K562 (cell line): ENCODE results near the gene COL26A1. TPM values are rescaled to one million over a fixed set of nuclear protein-coding genes. Genes with fewer than 3 reads are reported as not detected.

Source experiments
- ATAC-seq: fragments of 200-7000 bp; cut with Tn5 transposase; 3 replicates; pipeline ENCODE4 v1.9.1; 2020; ENCODE audit warnings: moderate library complexity
- BruUV-seq: library from RNA; stranded (reverse); fragments of 400-500 nt; replicated peaks from 2 replicates; lab custom pipeline; 2021; lab: Mats Ljungman, UMichigan
- CTCF ChIA-PET: fragments of 300-600 bp; formaldehyde crosslinking; extraction: SDS; loops from one replicate; lab custom pipeline; 2021; ENCODE audit warnings: low intra/inter-chr PET ratio; lab: Yijun Ruan, JAX
- POLR2A ChIA-PET: fragments of 300-600, 350-650 bp; sonication (Branson Sonifier 250); formaldehyde crosslinking; extraction: SDS; loops from one replicate; lab custom pipeline; 2021; ENCODE audit warnings: antibody characterized with exemption, inconsistent platforms; lab: Yijun Ruan, JAX
- DNase-seq, 4 experiments: peaks; one replicate each; pipeline versions ENCODE4 v3.0.0 to v3.0.0-alpha.2; 2011 to 2018; ENCODE audit warnings: low spot score in 3 of 4, mixed read lengths in 3 of 4; ENCODE audit errors: extremely low read depth in 1 of 4
- FAIRE-seq: peaks from 2 replicates; lab custom pipeline; 2011; peaks lifted over from hg19 to GRCh38; lab: Jason Lieb, UNC
- H2AFZ ChIP-seq: 2 replicates; pipeline ENCODE4 v1.6.0; 2011; ENCODE audit warnings: low read depth, low read length, control low read depth, inconsistent platforms
- H3K27ac ChIP-seq: fragments of 200-600 bp; 3 replicates; pipeline ENCODE4 v1.8.0; 2011; ENCODE audit warnings: low read depth, mild to moderate bottlenecking, control low read depth, inconsistent platforms, low read length, moderate library complexity, mixed read lengths; ENCODE audit errors: extremely low read depth
- H3K27me3 ChIP-seq, 2 experiments: fragments of 300-600 bp in 1 of 2; 2 replicates in 1 of 2; 3 replicates in 1 of 2; pipeline versions ENCODE4 v1.6.0 to v1.8.0; 2011; ENCODE audit warnings: inconsistent platforms in 2 of 2, low read length in 2 of 2, mild to moderate bottlenecking in 1 of 2, mixed read lengths in 1 of 2, moderate library complexity in 1 of 2; ENCODE audit not compliant: control insufficient read depth in 2 of 2, insufficient read depth in 2 of 2
- H3K36me3 ChIP-seq: fragments of 300-600 bp; 3 replicates; pipeline ENCODE4 v1.8.0; 2011; ENCODE audit warnings: mild to moderate bottlenecking, low read length, inconsistent platforms; ENCODE audit not compliant: control insufficient read depth, insufficient read depth
- H3K4me1 ChIP-seq, 2 experiments: fragments of 200-600 bp in 1 of 2; replicated peaks in 1 of 2; 2 replicates in 1 of 2; 3 replicates in 1 of 2; pipeline versions ENCODE4 v1.5.1 to v1.8.0; 2011; ENCODE audit warnings: inconsistent platforms in 2 of 2, low read length in 2 of 2, mild to moderate bottlenecking in 1 of 2, mixed read lengths in 1 of 2, moderate library complexity in 1 of 2; ENCODE audit not compliant: control insufficient read depth in 2 of 2, insufficient read depth in 2 of 2
- H3K4me2 ChIP-seq: 2 replicates; pipeline ENCODE4 v1.6.1; 2011; ENCODE audit warnings: low read length, control low read depth, inconsistent platforms, mixed read lengths; ENCODE audit not compliant: insufficient read depth
- H3K4me3 ChIP-seq: fragments of 200-600 bp; sonication (generic), shearing (Covaris generic); 2 replicates; pipeline ENCODE4 v1.5.1; 2016; ENCODE audit warnings: control low read depth, inconsistent platforms
- H3K79me2 ChIP-seq: fragments of 200-600 bp; 3 replicates; pipeline ENCODE4 v1.8.0; 2011; ENCODE audit warnings: low read length, inconsistent platforms; ENCODE audit not compliant: control insufficient read depth, insufficient read depth
- H3K9ac ChIP-seq, 2 experiments: 2 replicates each; pipeline versions ENCODE4 v1.6.0 to v1.6.1; 2011; ENCODE audit warnings: low read depth in 2 of 2, low read length in 2 of 2, control low read depth in 1 of 2, inconsistent platforms in 1 of 2, mild to moderate bottlenecking in 1 of 2, mixed read lengths in 1 of 2; ENCODE audit not compliant: insufficient read depth in 1 of 2
- H3K9me1 ChIP-seq: one replicate; pipeline ENCODE4 v1.6.0; 2011; ENCODE audit warnings: inconsistent platforms, mild to moderate bottlenecking, low read length, moderate library complexity; ENCODE audit not compliant: control insufficient read depth, insufficient read depth
- H3K9me3 ChIP-seq: replicated peaks from 2 replicates; pipeline ENCODE4 v1.5.1; 2011; ENCODE audit warnings: low read depth, low read length, inconsistent platforms; ENCODE audit not compliant: control insufficient read depth, insufficient read depth
- H4K20me1 ChIP-seq: replicated peaks from 2 replicates; pipeline ENCODE4 v1.6.1; 2011; ENCODE audit warnings: low read length, inconsistent platforms, mixed read lengths; ENCODE audit not compliant: control insufficient read depth, insufficient read depth
- RBM17 ChIP-seq: fragments of 200-400 bp; formaldehyde crosslinking; IDR thresholded peaks from 2 replicates; pipeline ENCODE4 v1.6.1; 2017; ENCODE audit warnings: low read depth, mild to moderate bottlenecking, low read length, borderline replicate concordance
- ZFP36 ChIP-seq: fragments of 150-350 bp; IDR thresholded peaks from 2 replicates; pipeline ENCODE4 v1.6.1; 2018; ENCODE audit warnings: low read length, low read depth; ENCODE audit not compliant: partially characterized antibody
- ZKSCAN1 ChIP-seq: fragments of 150-350 bp; IDR thresholded peaks from 2 replicates; pipeline ENCODE4 v1.6.1; 2016; ENCODE audit warnings: low read depth, low read length
- WGBS: fragments of 100-300 bp; shearing (Covaris generic); methylation state at CpG from one replicate; pipeline ENCODE4 v1.1.6; 2016; ENCODE audit warnings: low coverage, mixed read lengths; ENCODE audit not compliant: insufficient coverage; ENCODE audit errors: missing lambda C conversion rate; 5-methylcytosine and 5-hydroxymethylcytosine counted together
- in situ Hi-C: fragments of 300-500 bp; cut with MboI; formaldehyde crosslinking; loops from 4 replicates; pipeline ENCODE4 v1.15.0; 2018; ENCODE audit warnings: inconsistent platforms, mixed read lengths
- intact Hi-C: fragments of 100-400 bp; cut with micrococcal nuclease; formaldehyde crosslinking; loops from 2 replicates; pipeline ENCODE4 v1.14.2; 2022
- polyA plus RNA-seq, 8 experiments: library from polyadenylated mRNA; depleted of rRNA in 4 of 8; stranded (reverse) in 5 of 8; unstranded in 3 of 8; fragments of >200 nt; fragmentation: Nextera tagmentation in 2 of 8; fragmentation: Illumina TruSeq in 1 of 8; extraction: Ambion mirVana in 2 of 8; extraction: Trizol in 1 of 8; gene quantifications; 2 replicates each; pipeline versions ENCODE4 v1.2.1 to v1.2.3, GENCODE V29; 2011 to 2014; ENCODE audit warnings: inconsistent platforms in 1 of 8, missing spikeins in 1 of 8
- total RNA-seq, 7 experiments: library from RNA; depleted of rRNA in 6 of 7; stranded (reverse); fragments of >200 nt in 6 of 7; fragmentation: Illumina TruSeq in 2 of 7; extraction: Trizol in 2 of 7; gene quantifications; 2 replicates each; pipeline versions ENCODE4 v1.2.1 to v1.2.3, GENCODE V29; 2011 to 2021; ENCODE audit warnings: low replicate concordance in 1 of 7

The COL26A1 gene
- total and polyA plus RNA-seq, 9 of the 15 experiments (the other 6 are each of a cell fraction or from before 2014, with no cell fraction given) = 0.04 to 0.39 (median 0.07) TPM; not detected in 5

DNA sequence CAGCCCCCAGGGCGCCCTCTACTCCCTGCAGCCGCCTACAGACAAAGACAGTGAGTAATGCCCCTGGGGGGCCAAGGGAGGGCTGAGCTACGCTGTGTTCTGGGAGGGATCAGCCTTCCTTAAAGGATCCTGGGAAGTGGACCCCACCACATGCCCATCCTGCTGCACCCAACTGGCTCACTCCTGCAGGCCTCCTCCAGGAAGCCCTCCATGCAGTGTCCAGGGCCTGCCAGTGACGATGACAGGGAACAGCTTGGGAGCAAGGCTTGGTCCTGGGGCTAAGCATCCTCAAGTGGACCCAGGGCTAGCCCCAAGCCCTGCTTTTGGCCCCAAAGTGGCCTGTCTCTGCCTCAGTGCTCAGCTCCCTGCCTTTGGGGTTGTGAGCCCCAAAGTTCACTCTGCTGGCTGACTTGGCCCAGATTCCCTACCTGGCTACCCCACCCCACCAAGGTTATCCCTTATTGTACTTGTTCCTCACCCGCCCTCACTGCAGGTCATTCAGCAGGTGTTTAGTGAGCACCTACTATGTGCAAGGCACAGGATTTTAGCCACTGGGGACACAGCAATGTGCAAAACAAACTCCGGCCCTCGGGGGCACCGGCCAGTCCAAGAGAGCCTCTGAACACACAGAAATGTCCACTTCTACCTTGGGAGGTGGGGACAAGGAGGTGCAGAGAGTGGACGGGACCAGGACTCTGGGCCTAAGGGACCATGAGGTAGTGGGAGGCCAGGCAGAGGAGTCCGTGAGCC lies 182.9 kb downstream of the COL26A1 start:
- TF ChIP-seq RBM17 = no peak
- peak; percentile 87 for TF ChIP-seq ZKSCAN1
- TF ChIP-seq ZFP36 = peak; percentile 90
- H3K79me2 ChIP-seq = no peaks in the 10 kb centered on the region
- peaks cover 0 to 17% of the 10 kb centered on the region in 2 experiments; a peak in 2 of 5 replicates for H3K4me1 ChIP-seq
- no TSS peak for BruUV-seq
- H3K27me3 ChIP-seq = peaks cover 6 to 17% of the 10 kb centered on the region in 2 experiments; a peak in 3 of 5 replicates
- ATAC-seq (no peak), DNase-seq (no peak), FAIRE-seq (no peak)
- no peak overlapping the region for H3K4me2 ChIP-seq
- ChIA-PET POLR2A (interaction anchor here (0.5 to 0.8 kb wide), 2 partner anchors 224 to 746 kb away, joined by 3 read pairs; no protein-coding TSS in a partner anchor), CTCF (interaction anchor here (0.6 kb wide), 1 partner anchor 1157 kb away, joined by 3 read pairs; no protein-coding TSS in a partner anchor)
- no peaks in the 10 kb centered on the region for H3K9me3 ChIP-seq
- no peaks in the 10 kb centered on the region for H3K9me1 ChIP-seq
- no peak overlapping the region for H2AFZ ChIP-seq
- no peak overlapping the region for H3K4me3 ChIP-seq
- H3K9ac ChIP-seq = 0 out of 4 replicates have a peak overlapping the region, but pooled peaks of 1 of the 2 experiments have one; percentile 12
- H3K36me3 ChIP-seq = no peaks in the 10 kb centered on the region
- intact Hi-C loops = loop anchor here (10.0 kb wide), 1 partner anchor 849 kb away; the partner anchor contains the start of gene PRKRIP1
- 2% methylated on average over 10 of the region's 10 CpGs for WGBS
- peaks cover 12% of the 10 kb centered on the region; the same call in 1 of the 2 replicates for H4K20me1 ChIP-seq
- no peak overlapping the region for H3K27ac ChIP-seq
- in situ Hi-C loops = no loop called here
